Frontal cortex (tissue), 4 donors: ENCODE data around the gene C2orf81. TPM values are rescaled to one million over a fixed set of nuclear protein-coding genes. Genes with fewer than 3 reads are reported as not detected.

Experiments
- DNase-seq, 2 donors: peaks; one replicate each; pipeline ENCODE4 v3.0.0; 2012; ENCODE audit warnings: low spot score in 2 of 2
- FAIRE-seq: peaks from 2 replicates; lab custom pipeline; 2012; peaks lifted over from hg19 to GRCh38; lab: Jason Lieb, UNC
- total RNA-seq: library from RNA; depleted of rRNA; stranded (reverse); fragments of >200 nt; gene quantifications from one replicate; pipeline ENCODE4 v1.2.3, GENCODE V29; 2014
- donor health status: control.
- donor health status: control.
- donor health status: control.

The C2orf81 gene
- total RNA-seq, 1 donor from 2014 or later: 0.41 TPM

DNA sequence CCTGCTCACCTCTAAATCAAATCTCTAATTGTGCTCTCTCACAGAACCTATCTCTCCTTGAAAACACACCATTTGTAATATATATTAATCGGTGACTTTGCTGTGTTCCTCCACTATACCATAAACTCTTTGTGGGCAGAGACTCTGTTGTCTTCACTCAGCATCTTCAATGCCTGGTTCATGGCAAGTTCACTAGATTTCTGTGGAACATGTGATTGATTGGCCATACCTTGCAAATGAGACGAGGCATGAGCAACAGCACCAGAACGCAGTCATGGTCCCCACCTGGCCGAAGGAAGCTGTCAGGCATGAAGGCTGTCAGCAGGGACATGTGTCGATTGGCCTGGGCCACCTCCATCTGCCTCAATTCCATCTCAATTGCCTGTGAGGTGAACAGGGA, 52.9 kb downstream of the C2orf81 start:
- FAIRE-seq (no peak), DNase-seq (no peak)

GRCh38 chr2:74367789-74368188, 53.6 kb downstream of the C2orf81 start:
- FAIRE-seq: no peak

GRCh38 chr2:74366036-74366435, 55.4 kb downstream of the C2orf81 start:
- FAIRE-seq: no peak
- no peak for DNase-seq

More at GRCh38 chr2:74367789-74368188, 53.6 kb downstream of the C2orf81 start:
- no peak for DNase-seq

GRCh38 chr2:74364533-74365505, 56.6 kb downstream of the C2orf81 start:
- FAIRE-seq (no peak), DNase-seq (no peak)

Other genes starting within 250 kb of the C2orf81 start
- gene MOB1A, start 242.7 kb downstream of the C2orf81 start, total RNA-seq: 51.8 TPM
- gene MTHFD2, start 223.0 kb downstream of the C2orf81 start, total RNA-seq: 28.1 TPM
- gene SLC4A5, start 78.2 kb downstream of the C2orf81 start, total RNA-seq: 1.2 TPM
- gene DCTN1, start 41.3 kb downstream of the C2orf81 start, total RNA-seq: 111 TPM
- gene WDR54, start 111 bp upstream of the C2orf81 start, total RNA-seq: 38.7 TPM
- 2.9 TPM for gene RTKN, start 20.3 kb upstream of the C2orf81 start, total RNA-seq
- 9.8 TPM for gene INO80B, start 33.5 kb upstream of the C2orf81 start, total RNA-seq
- 24.9 TPM for gene WBP1, start 36.8 kb upstream of the C2orf81 start, total RNA-seq
- 26.9 TPM for gene MOGS, start 43.8 kb upstream of the C2orf81 start, total RNA-seq
- 14.3 TPM for gene MRPL53, start 51.1 kb upstream of the C2orf81 start, total RNA-seq
- gene CCDC142, start 61.4 kb upstream of the C2orf81 start, total RNA-seq: 33.0 TPM
- gene TTC31, start 61.5 kb upstream of the C2orf81 start, total RNA-seq: 7.7 TPM
- gene LBX2, start 78.0 kb upstream of the C2orf81 start, total RNA-seq: not detected
- gene PCGF1, start 86.1 kb upstream of the C2orf81 start, total RNA-seq: 8.2 TPM
- not detected for gene TLX2, start 92.8 kb upstream of the C2orf81 start, total RNA-seq
- gene DQX1, start 104.6 kb upstream of the C2orf81 start, total RNA-seq: not detected
- 42.0 TPM for gene AUP1, start 108.1 kb upstream of the C2orf81 start, total RNA-seq
- gene HTRA2, start 108.3 kb upstream of the C2orf81 start, total RNA-seq: 54.2 TPM
- gene LOXL3, start 132.3 kb upstream of the C2orf81 start, total RNA-seq: 14.3 TPM
- gene DOK1, start 133.1 kb upstream of the C2orf81 start, total RNA-seq: 3.7 TPM
- gene M1AP, start 226.7 kb upstream of the C2orf81 start, total RNA-seq: 0.41 TPM
- gene SEMA4F, start 232.6 kb upstream of the C2orf81 start, total RNA-seq: 14.7 TPM